Natural killer cell (primary cell): Measurements from ENCODE around the gene SMYD2. TPM values are rescaled to one million over a fixed set of nuclear protein-coding genes. Genes with fewer than 3 reads are reported as not detected.

Experiments used
- ATAC-seq, 3 donors: fragments of 150-1000 bp in 2 of 3; fragments of 200-7000 bp in 1 of 3; cut with Tn5 transposase; 1 replicate in 1 of 3; 2 replicates in 2 of 3; pipeline ENCODE4 v1.10.0; 2021; ENCODE audit warnings: mild to moderate bottlenecking in 2 of 3, moderate library complexity in 2 of 3
- DNase-seq, 2 donors: peaks; one replicate each; pipeline versions ENCODE4 v3.0.0 to v3.0.0-alpha.2; 2013 to 2021; ENCODE audit warnings: mixed read lengths in 1 of 2
- H3K27ac ChIP-seq: one replicate; pipeline ENCODE4 v1.5.1; 2013; ENCODE audit warnings: mild to moderate bottlenecking, low read length
- H3K27me3 ChIP-seq: one replicate; pipeline ENCODE4 v1.6.1; 2013; ENCODE audit warnings: low read length; ENCODE audit not compliant: control insufficient read depth, insufficient read depth
- H3K36me3 ChIP-seq: one replicate; pipeline ENCODE4 v1.6.1; 2013; ENCODE audit warnings: low read length; ENCODE audit not compliant: control insufficient read depth, insufficient read depth
- H3K4me1 ChIP-seq: one replicate; pipeline ENCODE4 v1.6.1; 2013; ENCODE audit warnings: low read length; ENCODE audit not compliant: control insufficient read depth, insufficient read depth
- H3K4me3 ChIP-seq: one replicate; pipeline ENCODE4 v1.5.1; 2013; ENCODE audit warnings: low read length
- H3K9me3 ChIP-seq: one replicate; pipeline ENCODE4 v1.6.1; 2013; ENCODE audit warnings: low read length; ENCODE audit not compliant: control insufficient read depth, insufficient read depth
- H3K27ac Mint-ChIP-seq, 2 donors: one replicate each; pipeline ENCODE4 v1.8.0; 2022; ENCODE audit warnings: mild to moderate bottlenecking in 2 of 2, mixed read lengths in 2 of 2, moderate library complexity in 1 of 2
- H3K27me3 Mint-ChIP-seq, 2 donors: one replicate each; pipeline ENCODE4 v1.8.0; 2022; ENCODE audit warnings: low read depth in 2 of 2, mixed read lengths in 2 of 2
- H3K36me3 Mint-ChIP-seq: one replicate; pipeline ENCODE4 v1.8.0; 2022; ENCODE audit warnings: mixed read lengths
- H3K4me1 Mint-ChIP-seq, 2 donors: one replicate each; pipeline ENCODE4 v1.8.0; 2022; ENCODE audit warnings: mixed read lengths in 2 of 2
- H3K4me3 Mint-ChIP-seq: one replicate; pipeline ENCODE4 v1.8.0; 2022; ENCODE audit warnings: mild to moderate bottlenecking, moderate library complexity, mixed read lengths
- H3K9me3 Mint-ChIP-seq, 2 donors: one replicate each; pipeline ENCODE4 v1.8.0; 2022; ENCODE audit warnings: mixed read lengths in 2 of 2
- WGBS: methylation state at CpG from one replicate; pipeline ENCODE4 v1.1.7; 2013; ENCODE audit warnings: missing lambda C conversion rate; ENCODE audit not compliant: insufficient coverage; 5-methylcytosine and 5-hydroxymethylcytosine counted together
- intact Hi-C: fragments of 100-400 bp; cut with micrococcal nuclease; formaldehyde crosslinking; loops from one replicate; pipeline ENCODE4 v1.14.2; 2022
- total RNA-seq, 4 donors: library from RNA; stranded (reverse); fragments of 120-200 nt in 1 of 4; gene quantifications; one replicate each; pipeline versions ENCODE4 v1.2.3 to v1.2.4, GENCODE V29; 2013 to 2022
- TF ChIP-seq, protein P1 (sequence below): fragments of 200-600 bp; IDR thresholded peaks from one replicate; pipeline ENCODE4 v1.8.0; 2022; ENCODE audit warnings: antibody characterized with exemption

Gene SMYD2
- total RNA-seq, 3 donors from 2014 or later (not counting 1 experiment from before 2014, with no cell fraction given) = 23.1 to 27.8 (median 26.9) TPM

DNA sequence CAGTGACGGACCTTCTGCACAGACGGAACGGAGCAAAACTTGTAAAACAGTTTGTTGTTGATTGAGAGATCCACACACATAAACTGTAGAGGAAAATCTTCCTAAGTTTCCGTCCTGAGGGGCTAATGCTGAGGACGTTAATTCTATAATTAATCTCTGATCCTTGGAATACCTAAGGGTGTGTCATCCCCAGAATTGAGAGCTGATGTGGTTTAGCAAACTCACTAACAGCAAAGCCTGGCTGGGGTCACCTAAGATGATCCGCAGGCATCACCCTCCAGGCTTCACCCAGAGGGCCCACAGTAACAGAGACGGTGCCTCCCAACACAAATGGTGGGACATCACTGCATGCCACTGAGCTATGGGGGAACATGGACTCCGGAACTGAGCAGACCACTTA, 97.5 kb downstream of the SMYD2 start:
- ATAC-seq (no peak), DNase-seq (no peak)
- TF ChIP-seq, protein P1, sequence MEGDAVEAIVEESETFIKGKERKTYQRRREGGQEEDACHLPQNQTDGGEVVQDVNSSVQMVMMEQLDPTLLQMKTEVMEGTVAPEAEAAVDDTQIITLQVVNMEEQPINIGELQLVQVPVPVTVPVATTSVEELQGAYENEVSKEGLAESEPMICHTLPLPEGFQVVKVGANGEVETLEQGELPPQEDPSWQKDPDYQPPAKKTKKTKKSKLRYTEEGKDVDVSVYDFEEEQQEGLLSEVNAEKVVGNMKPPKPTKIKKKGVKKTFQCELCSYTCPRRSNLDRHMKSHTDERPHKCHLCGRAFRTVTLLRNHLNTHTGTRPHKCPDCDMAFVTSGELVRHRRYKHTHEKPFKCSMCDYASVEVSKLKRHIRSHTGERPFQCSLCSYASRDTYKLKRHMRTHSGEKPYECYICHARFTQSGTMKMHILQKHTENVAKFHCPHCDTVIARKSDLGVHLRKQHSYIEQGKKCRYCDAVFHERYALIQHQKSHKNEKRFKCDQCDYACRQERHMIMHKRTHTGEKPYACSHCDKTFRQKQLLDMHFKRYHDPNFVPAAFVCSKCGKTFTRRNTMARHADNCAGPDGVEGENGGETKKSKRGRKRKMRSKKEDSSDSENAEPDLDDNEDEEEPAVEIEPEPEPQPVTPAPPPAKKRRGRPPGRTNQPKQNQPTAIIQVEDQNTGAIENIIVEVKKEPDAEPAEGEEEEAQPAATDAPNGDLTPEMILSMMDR = no peak
- H3K9me3 Mint-ChIP-seq = no peaks in the 10 kb centered on the region
- no peak overlapping the region for H3K4me3 Mint-ChIP-seq
- Histone ChIP-seq H3K4me3 (no peak overlapping the region), H3K9me3 (no peaks in the 10 kb centered on the region), H3K36me3 (no peaks in the 10 kb centered on the region), H3K27me3 (no peaks in the 10 kb centered on the region), H3K4me1 (no peaks in the 10 kb centered on the region), H3K27ac (no peak overlapping the region)
- H3K36me3 Mint-ChIP-seq = no peaks in the 10 kb centered on the region
- intact Hi-C loops = no loop called here
- no peaks in the 10 kb centered on the region for H3K27me3 Mint-ChIP-seq
- H3K27ac Mint-ChIP-seq = no peak overlapping the region
- WGBS = 90% methylated on average over 4 of the region's 8 CpGs
- no peaks in the 10 kb centered on the region for H3K4me1 Mint-ChIP-seq

DNA sequence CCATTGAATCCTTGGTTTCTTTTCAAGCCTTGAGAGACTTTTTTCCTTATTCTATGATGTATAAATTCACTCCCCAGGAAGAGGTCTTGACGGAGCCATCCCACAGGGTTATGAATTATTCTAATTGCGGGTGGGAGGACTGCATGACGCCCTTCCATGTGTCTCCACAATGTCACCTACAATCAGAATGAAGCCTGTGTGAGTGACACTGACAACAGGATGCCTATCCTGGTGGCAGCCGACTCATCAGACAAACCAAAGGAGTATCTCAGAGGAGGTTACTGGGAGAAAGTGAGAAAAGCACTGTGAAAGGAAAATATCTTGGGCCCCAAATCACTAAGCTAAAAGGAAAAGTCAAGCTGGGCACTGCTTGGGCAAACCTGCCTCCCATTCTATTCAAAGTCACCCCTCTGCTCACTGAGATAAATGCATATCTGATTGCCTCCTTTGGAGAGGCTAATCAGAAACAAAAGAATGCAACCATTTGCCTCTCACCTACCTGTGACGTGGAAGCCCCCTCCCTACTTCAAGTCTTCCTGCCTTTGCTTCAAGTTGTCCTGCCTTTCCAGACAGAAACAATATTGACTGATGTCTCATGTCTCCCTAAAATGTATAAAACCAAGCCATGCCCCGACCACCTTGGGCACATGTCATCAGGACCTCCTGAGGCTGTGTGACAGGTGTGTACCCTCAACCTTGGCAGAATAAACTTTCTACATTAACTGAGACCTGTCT, 98.4 kb downstream of the SMYD2 start:
- intact Hi-C loops = no loop called here
- DNase-seq = no peak
- H3K9me3 Mint-ChIP-seq = no peaks in the 10 kb centered on the region
- H3K27me3 Mint-ChIP-seq = no peaks in the 10 kb centered on the region
- TF ChIP-seq, protein P1 = no peak
- Histone ChIP-seq H3K27me3 (no peaks in the 10 kb centered on the region), H3K36me3 (no peaks in the 10 kb centered on the region), H3K9me3 (no peaks in the 10 kb centered on the region), H3K27ac (no peak overlapping the region), H3K4me1 (no peaks in the 10 kb centered on the region), H3K4me3 (no peak overlapping the region)
- 80% methylated on average over 6 of the region's 6 CpGs for WGBS
- no peak overlapping the region for H3K4me3 Mint-ChIP-seq
- no peaks in the 10 kb centered on the region for H3K4me1 Mint-ChIP-seq
- no peaks in the 10 kb centered on the region for H3K36me3 Mint-ChIP-seq
- ATAC-seq = no peak
- no peak overlapping the region for H3K27ac Mint-ChIP-seq

DNA sequence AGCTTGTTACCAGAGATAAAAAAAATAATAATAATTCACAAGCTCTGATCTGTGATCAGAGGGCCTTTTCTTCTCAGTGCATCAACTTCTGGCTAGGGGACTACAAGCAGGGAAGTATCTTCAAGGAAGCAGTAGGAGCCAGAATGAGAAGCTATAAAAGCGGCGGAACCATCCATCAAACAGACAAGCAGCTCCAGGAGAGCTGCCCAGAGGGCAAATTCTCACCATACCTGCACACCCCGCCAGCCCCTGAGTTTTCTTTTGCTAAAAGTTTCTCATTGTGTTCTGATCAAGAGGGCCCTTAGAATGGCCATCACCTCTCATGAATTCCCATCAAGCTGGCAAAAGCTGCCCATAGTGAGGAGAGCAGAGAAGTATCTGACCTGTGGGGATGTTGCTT, 99.4 kb downstream of the SMYD2 start:
- Histone ChIP-seq H3K9me3 (no peaks in the 10 kb centered on the region), H3K36me3 (no peaks in the 10 kb centered on the region), H3K27ac (no peak overlapping the region), H3K4me3 (no peak overlapping the region), H3K4me1 (no peaks in the 10 kb centered on the region), H3K27me3 (no peaks in the 10 kb centered on the region)
- H3K4me1 Mint-ChIP-seq = no peaks in the 10 kb centered on the region
- DNase-seq = no peak
- no peak for ATAC-seq
- no peaks in the 10 kb centered on the region for H3K9me3 Mint-ChIP-seq
- intact Hi-C loops = no loop called here
- H3K4me3 Mint-ChIP-seq = no peak overlapping the region
- TF ChIP-seq, protein P1 = no peak
- H3K27ac Mint-ChIP-seq = no peak overlapping the region
- no peaks in the 10 kb centered on the region for H3K27me3 Mint-ChIP-seq
- WGBS = 90% methylated on average over 3 of the region's 3 CpGs
- no peaks in the 10 kb centered on the region for H3K36me3 Mint-ChIP-seq
